Measurements from ENCODE around the gene DUS3L. TPM values are rescaled to one million over a fixed set of nuclear protein-coding genes. Genes with fewer than 3 reads are reported as not detected.
A peak's percentile ranks its signal among the peaks of the same experiment; 100 is the strongest.

The DUS3L gene
- total RNA-seq, 3 donors from 2014 or later (not counting 1 experiment from before 2014, with no cell fraction given), result 116 to 140 (median 128) TPM

DNA sequence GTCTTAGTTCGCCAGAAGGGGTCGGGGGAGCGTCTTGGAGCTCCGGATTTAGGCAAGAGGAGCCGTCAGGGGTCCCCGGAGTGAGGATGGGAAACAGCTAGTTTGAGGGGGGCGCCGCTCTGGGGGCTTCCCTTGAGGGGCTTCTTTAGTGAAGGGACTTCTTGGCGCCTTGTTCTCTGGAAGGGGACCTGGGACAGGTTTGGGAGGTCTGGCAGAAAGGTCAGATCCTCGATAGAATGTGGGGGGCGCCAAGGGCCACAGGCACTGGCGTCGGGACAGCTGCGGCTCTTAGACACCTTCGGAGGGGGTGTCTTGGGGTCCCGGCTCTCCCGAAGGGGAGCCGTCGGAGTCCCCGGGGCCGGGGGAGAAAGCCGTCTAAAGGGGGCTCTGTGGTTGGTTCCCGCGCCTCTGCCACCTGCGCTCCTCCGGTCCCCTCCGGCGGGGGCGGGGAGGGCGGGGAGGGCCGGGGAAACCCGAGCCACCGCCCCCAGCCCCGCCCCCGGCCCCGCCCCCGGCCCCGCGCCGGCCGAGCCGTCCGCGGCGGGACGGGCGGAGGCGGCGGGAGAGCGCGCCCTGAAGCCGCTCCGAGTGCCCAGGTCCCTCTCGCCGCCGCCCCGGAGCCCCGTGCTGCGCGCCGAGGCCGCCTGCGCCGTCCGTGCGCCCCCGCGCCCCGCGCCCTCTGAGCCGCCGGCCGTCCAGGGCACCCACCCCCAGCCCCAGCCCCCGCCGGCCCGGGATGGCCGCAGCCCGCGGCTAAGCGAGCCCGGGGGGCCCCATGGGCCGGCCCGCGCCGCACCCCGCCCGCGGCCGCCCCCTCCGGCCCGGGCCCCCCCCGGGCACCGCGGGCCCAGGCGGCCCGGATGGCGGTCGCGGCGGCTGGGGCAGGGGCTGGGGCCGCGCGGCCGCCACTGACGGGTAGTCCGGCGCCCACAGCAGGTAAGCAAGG is 13.8 kb upstream of the DUS3L start, which contains the start of gene NRTN:
TSS of gene NRTN (plus strand) at position 552 of the 946 bp plus-strand sequence. CDS start 19,099 bp downstream, outside the sequence.
- intact Hi-C loops (cut with micrococcal nuclease), result loop anchor here (1.0 to 5.0 kb wide), 3 partner anchors 88 to 218 kb away; partner anchors contain the start of gene VMAC
- Mint-ChIP-seq H3K36me3 (no peaks in the 10 kb centered on the region), H3K27ac (peak within 1 kb of the TSS; percentile 74 to 91), H3K9me3 (no peaks in the 10 kb centered on the region), H3K4me1 (peaks cover 12 to 19% of the 10 kb centered on the region in 2 donors), H3K4me3 (peak within 1 kb of the TSS; percentile 78), H3K27me3 (ENCODE audit: low read depth in 2 of 2) (peaks cover 7 to 44% of the 10 kb centered on the region in 2 donors)
- ATAC-seq (peak in 2 of 3 donors; percentile 37 to 41), DNase-seq (peak in 1 of 2 donors; percentile 72)
- peaks cover 39% of the 10 kb centered on the region for H3K27me3 ChIP-seq (ENCODE audit: control insufficient read depth, insufficient read depth, low read length)
- H3K36me3 ChIP-seq (ENCODE audit: control insufficient read depth, insufficient read depth, low read length), result no peaks in the 10 kb centered on the region
- H3K9me3 ChIP-seq (ENCODE audit: control insufficient read depth, insufficient read depth, low read length), result no peaks in the 10 kb centered on the region
- peaks cover 27% of the 10 kb centered on the region for H3K4me1 ChIP-seq (ENCODE audit: control insufficient read depth, insufficient read depth, low read length)
- H3K27ac ChIP-seq (ENCODE audit: low read length), result no peak within 1 kb of the TSS
- no peak within 1 kb of the TSS for H3K4me3 ChIP-seq (ENCODE audit: low read length)
- 2% methylated on average over 106 of the region's 107 CpGs for WGBS (ENCODE audit: insufficient coverage)
- TF ChIP-seq, protein P1, sequence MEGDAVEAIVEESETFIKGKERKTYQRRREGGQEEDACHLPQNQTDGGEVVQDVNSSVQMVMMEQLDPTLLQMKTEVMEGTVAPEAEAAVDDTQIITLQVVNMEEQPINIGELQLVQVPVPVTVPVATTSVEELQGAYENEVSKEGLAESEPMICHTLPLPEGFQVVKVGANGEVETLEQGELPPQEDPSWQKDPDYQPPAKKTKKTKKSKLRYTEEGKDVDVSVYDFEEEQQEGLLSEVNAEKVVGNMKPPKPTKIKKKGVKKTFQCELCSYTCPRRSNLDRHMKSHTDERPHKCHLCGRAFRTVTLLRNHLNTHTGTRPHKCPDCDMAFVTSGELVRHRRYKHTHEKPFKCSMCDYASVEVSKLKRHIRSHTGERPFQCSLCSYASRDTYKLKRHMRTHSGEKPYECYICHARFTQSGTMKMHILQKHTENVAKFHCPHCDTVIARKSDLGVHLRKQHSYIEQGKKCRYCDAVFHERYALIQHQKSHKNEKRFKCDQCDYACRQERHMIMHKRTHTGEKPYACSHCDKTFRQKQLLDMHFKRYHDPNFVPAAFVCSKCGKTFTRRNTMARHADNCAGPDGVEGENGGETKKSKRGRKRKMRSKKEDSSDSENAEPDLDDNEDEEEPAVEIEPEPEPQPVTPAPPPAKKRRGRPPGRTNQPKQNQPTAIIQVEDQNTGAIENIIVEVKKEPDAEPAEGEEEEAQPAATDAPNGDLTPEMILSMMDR (IDR thresholded peaks at IDR 0.05), result no peak

GRCh38 chr19:5803752-5804515 is 13.0 kb upstream of the DUS3L start:
- intact Hi-C loops (cut with micrococcal nuclease), result loop anchor here (1.0 to 5.0 kb wide), 3 partner anchors 89 to 218 kb away; partner anchors contain the start of gene VMAC
- peak; percentile 85 to 96 for DNase-seq
- H3K36me3 ChIP-seq (ENCODE audit: control insufficient read depth, insufficient read depth, low read length), result no peaks in the 10 kb centered on the region
- H3K9me3 Mint-ChIP-seq, result no peaks in the 10 kb centered on the region
- H3K4me1 Mint-ChIP-seq, result peaks cover 12 to 19% of the 10 kb centered on the region in 2 donors
- H3K27me3 ChIP-seq (ENCODE audit: control insufficient read depth, insufficient read depth, low read length), result peaks cover 39% of the 10 kb centered on the region
- peak; percentile 92 to 95 (median 94) for ATAC-seq
- no peak overlapping the region for H3K27ac ChIP-seq (ENCODE audit: low read length)
- H3K4me3 Mint-ChIP-seq, result peak overlapping the region; percentile 78
- H3K4me1 ChIP-seq (ENCODE audit: control insufficient read depth, insufficient read depth, low read length), result peaks cover 27% of the 10 kb centered on the region
- peaks cover 7 to 50% of the 10 kb centered on the region in 2 donors for H3K27me3 Mint-ChIP-seq (ENCODE audit: low read depth in 2 of 2)
- H3K4me3 ChIP-seq (ENCODE audit: low read length), result no peak overlapping the region
- peak overlapping the region; percentile 74 to 91 for H3K27ac Mint-ChIP-seq
- H3K36me3 Mint-ChIP-seq, result no peaks in the 10 kb centered on the region
- WGBS (ENCODE audit: insufficient coverage), result under 1% methylated on average over 54 of the region's 54 CpGs
- TF ChIP-seq, protein P1 (IDR thresholded peaks at IDR 0.05), result peak; percentile 87
- no peaks in the 10 kb centered on the region for H3K9me3 ChIP-seq (ENCODE audit: control insufficient read depth, insufficient read depth, low read length)

DNA sequence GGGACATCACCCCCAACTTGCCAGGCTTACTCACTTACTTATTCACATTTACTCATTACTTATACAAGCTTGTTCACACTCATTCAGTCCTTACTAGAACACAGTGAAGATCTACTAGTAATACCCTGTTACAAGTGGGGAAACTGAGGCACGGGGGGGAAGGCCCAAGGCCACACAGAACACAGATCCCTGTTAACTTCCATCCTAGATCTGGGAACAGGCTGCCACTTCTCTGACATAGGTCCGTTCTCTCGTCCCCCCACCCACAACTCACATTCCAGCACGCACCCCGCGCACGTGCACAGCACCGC is 12.4 kb upstream of the DUS3L start:
- peaks cover 7 to 54% of the 10 kb centered on the region in 2 donors for H3K27me3 Mint-ChIP-seq (ENCODE audit: low read depth in 2 of 2)
- TF ChIP-seq, protein P1 (IDR thresholded peaks at IDR 0.05), result no peak
- peaks cover 39% of the 10 kb centered on the region for H3K27me3 ChIP-seq (ENCODE audit: control insufficient read depth, insufficient read depth, low read length)
- intact Hi-C loops (cut with micrococcal nuclease), result loop anchor here (5.0 kb wide), 1 partner anchor 219 kb away; no protein-coding TSS in a partner anchor
- ATAC-seq, result no peak
- H3K9me3 Mint-ChIP-seq, result no peaks in the 10 kb centered on the region
- no peaks in the 10 kb centered on the region for H3K9me3 ChIP-seq (ENCODE audit: control insufficient read depth, insufficient read depth, low read length)
- WGBS (ENCODE audit: insufficient coverage), result 20% methylated on average over 8 of the region's 8 CpGs
- H3K4me3 ChIP-seq (ENCODE audit: low read length), result no peak overlapping the region
- DNase-seq, result no peak
- H3K27ac ChIP-seq (ENCODE audit: low read length), result no peak overlapping the region
- H3K36me3 Mint-ChIP-seq, result no peaks in the 10 kb centered on the region
- peak overlapping the region; percentile 78 for H3K4me3 Mint-ChIP-seq
- peaks cover 27% of the 10 kb centered on the region for H3K4me1 ChIP-seq (ENCODE audit: control insufficient read depth, insufficient read depth, low read length)
- peaks cover 12 to 19% of the 10 kb centered on the region in 2 donors for H3K4me1 Mint-ChIP-seq
- H3K27ac Mint-ChIP-seq, result peak overlapping the region in 1 of 2 donors; percentile 91
- no peaks in the 10 kb centered on the region for H3K36me3 ChIP-seq (ENCODE audit: control insufficient read depth, insufficient read depth, low read length)
